ENCODE results near the gene BSN.
A peak's percentile ranks its signal among the peaks of the same experiment; 100 is the strongest.

The BSN gene

GRCh38 chr3:49638445-49638844, 84.2 kb downstream of the BSN start:
- TF ChIP-seq CTCF (IDR thresholded peaks at IDR 0.05; ENCODE audit: low read depth, low read length) (no peak), MAX (IDR thresholded peaks at IDR 0.05; ENCODE audit: low read depth, low read length) (no peak)
- DNase-seq (ENCODE audit: low read depth) = peak; percentile 57
- H3K4me3 ChIP-seq (ENCODE audit: low read depth, low read length) = no peak overlapping the region

GRCh38 chr3:49639551-49639950, 85.3 kb downstream of the BSN start:
- H3K4me3 ChIP-seq (ENCODE audit: low read depth, low read length) = no peak overlapping the region
- TF ChIP-seq MYC (IDR thresholded peaks at IDR 0.05; ENCODE audit: low read depth, low read length) (no peak), CTCF (IDR thresholded peaks at IDR 0.05; ENCODE audit: low read depth, low read length) (no peak), POLR2A (IDR thresholded peaks at IDR 0.05; ENCODE audit: extremely low read depth, insufficient read length) (no peak), MAX (IDR thresholded peaks at IDR 0.05; ENCODE audit: low read depth, low read length) (no peak)
- DNase-seq (ENCODE audit: low read depth) = no peak

GRCh38 chr3:49641292-49641691, 87.0 kb downstream of the BSN start:
- TF ChIP-seq POLR2A (IDR thresholded peaks at IDR 0.05; ENCODE audit: extremely low read depth, insufficient read length) (no peak), MAX (IDR thresholded peaks at IDR 0.05; ENCODE audit: low read depth, low read length) (no peak), MYC (IDR thresholded peaks at IDR 0.05; ENCODE audit: low read depth, low read length) (no peak), CTCF (IDR thresholded peaks at IDR 0.05; ENCODE audit: low read depth, low read length) (no peak)
- DNase-seq (ENCODE audit: low read depth) = no peak
- H3K4me3 ChIP-seq (ENCODE audit: low read depth, low read length) = no peak overlapping the region

GRCh38 chr3:49641921-49642707, 87.8 kb downstream of the BSN start:
- DNase-seq (ENCODE audit: low read depth) = no peak
- TF ChIP-seq POLR2A (IDR thresholded peaks at IDR 0.05; ENCODE audit: extremely low read depth, insufficient read length) (no peak), MYC (IDR thresholded peaks at IDR 0.05; ENCODE audit: low read depth, low read length) (no peak), MAX (IDR thresholded peaks at IDR 0.05; ENCODE audit: low read depth, low read length) (no peak), CTCF (IDR thresholded peaks at IDR 0.05; ENCODE audit: low read depth, low read length) (no peak)

GRCh38 chr3:49642708-49643145, 88.5 kb downstream of the BSN start:
- no peak for DNase-seq (ENCODE audit: low read depth)
- TF ChIP-seq POLR2A (IDR thresholded peaks at IDR 0.05; ENCODE audit: extremely low read depth, insufficient read length) (no peak), MYC (IDR thresholded peaks at IDR 0.05; ENCODE audit: low read depth, low read length) (no peak), CTCF (IDR thresholded peaks at IDR 0.05; ENCODE audit: low read depth, low read length) (no peak), MAX (IDR thresholded peaks at IDR 0.05; ENCODE audit: low read depth, low read length) (no peak)
- H3K4me3 ChIP-seq (ENCODE audit: low read depth, low read length) = no peak overlapping the region

More at GRCh38 chr3:49641921-49642707, 87.8 kb downstream of the BSN start:
- no peak overlapping the region for H3K4me3 ChIP-seq (ENCODE audit: low read depth, low read length)

Data from NB4 (cell line).